Cardiac atrium fibroblast (primary cell): Measurements from ENCODE around the gene SOCS3. TPM values are rescaled to one million over a fixed set of nuclear protein-coding genes. Genes with fewer than 3 reads are reported as not detected.

ENCODE experiments used
- total RNA-seq: library from RNA; depleted of rRNA; stranded (reverse); fragments of >200 nt; gene quantifications from 2 replicates; pipeline ENCODE4 v1.2.3, GENCODE V29; 2015

The SOCS3 gene
- 94.0 and 123 TPM in 2 replicates for total RNA-seq

GRCh38 chr17:78359997-78360370 lies at the start of gene SOCS3:
SOCS3 (minus strand) TSS chr17:78360077; CDS start chr17:78359095, 982 bp downstream.

GRCh38 chr17:78378225-78379130 lies 18.6 kb upstream of the SOCS3 start, which contains the start of gene PGS1:
PGS1 (plus strand) TSS chr17:78378649; CDS start chr17:78378666, 17 bp downstream.

Other genes starting within 250 kb of the SOCS3 start
- gene TMC6, start 231.3 kb downstream of the SOCS3 start, total RNA-seq = 12.2 and 43.7 TPM in 2 replicates
- gene TMC8, start 229.3 kb downstream of the SOCS3 start, total RNA-seq = not detected in 2 replicates
- not detected in 2 replicates for gene C17orf99, start 213.7 kb downstream of the SOCS3 start, total RNA-seq
- gene SYNGR2, start 191.5 kb downstream of the SOCS3 start, total RNA-seq = 7.8 and 21.1 TPM in 2 replicates
- 46.7 and 50.5 TPM in 2 replicates for gene TK1, start 173.0 kb downstream of the SOCS3 start, total RNA-seq
- 59.2 and 80.5 TPM in 2 replicates for gene AFMID, start 172.7 kb downstream of the SOCS3 start, total RNA-seq
- 17.9 and 21.9 TPM in 2 replicates for gene BIRC5, start 145.8 kb downstream of the SOCS3 start, total RNA-seq
- not detected in 2 replicates for gene TMEM235, start 128.4 kb downstream of the SOCS3 start, total RNA-seq
- gene PGS1, start 18.6 kb upstream of the SOCS3 start, total RNA-seq = 25.3 and 35.2 TPM in 2 replicates
- gene DNAH17, start 217.3 kb upstream of the SOCS3 start, total RNA-seq = not detected in 2 replicates